Activated naive CD4-positive, alpha-beta T cell treated with anti-CD3 and anti-CD28 coated beads, Interleukin-2, amount 10 ng/mL, durations not matched to agents 5 hours and 36 hours (primary cell): Measurements from ENCODE around the gene ENGASE. TPM values are rescaled to one million over a fixed set of nuclear protein-coding genes. Genes with fewer than 3 reads are reported as not detected.

ENCODE experiments used
- total RNA-seq, 2 experiments: library from RNA; stranded (reverse); gene quantifications; one replicate each; pipeline ENCODE4 v1.2.3, GENCODE V29; 2021

Gene ENGASE
- 10 to 100 TPM; 54.2 to 58.3 TPM for total RNA-seq

DNA sequence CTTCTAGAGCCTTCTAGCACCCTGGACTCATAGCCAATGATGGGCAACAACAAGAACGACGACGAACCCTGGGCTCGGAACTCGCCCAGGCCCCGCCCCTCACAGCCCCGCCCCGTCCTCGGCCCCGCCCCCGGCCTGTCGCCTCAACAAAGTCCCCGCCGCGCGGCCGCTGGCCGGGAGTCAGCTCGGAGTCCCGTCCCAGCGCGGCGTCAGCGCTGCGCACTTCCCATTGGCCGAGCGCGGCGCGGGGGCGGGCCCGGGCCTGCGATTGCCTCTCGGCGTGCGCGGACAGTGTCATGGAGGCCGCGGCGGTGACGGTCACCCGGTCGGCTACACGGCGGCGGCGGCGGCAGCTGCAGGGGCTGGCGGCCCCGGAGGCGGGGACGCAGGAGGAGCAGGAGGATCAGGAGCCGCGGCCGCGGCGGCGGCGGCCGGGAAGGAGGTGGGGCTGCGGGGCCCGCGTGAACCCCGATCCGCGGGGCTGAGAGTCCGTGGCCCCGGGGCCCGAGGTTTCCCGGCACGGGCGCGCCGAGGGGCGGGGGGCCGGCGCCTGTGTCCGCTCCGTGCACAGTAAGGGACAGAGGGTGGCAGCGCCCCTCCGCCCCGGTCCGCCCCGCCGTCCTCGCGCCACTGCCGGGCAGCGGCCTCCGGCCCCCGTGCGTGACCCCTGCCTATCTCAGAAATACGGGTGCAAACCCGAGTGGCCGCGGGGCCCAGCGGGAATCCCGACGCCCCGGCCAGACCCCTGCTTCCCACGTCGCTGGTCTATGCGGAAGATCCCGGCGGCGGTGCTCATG is at the start of gene ENGASE:
ENGASE (plus strand) TSS at position 176 of the 797 bp plus-strand sequence; CDS start at position 297, 121 bp downstream.

Other genes starting within 250 kb of the ENGASE start
- 10 to 100 TPM; 79.2 to 85.6 TPM for gene USP36, start 234.0 kb upstream of the ENGASE start, total RNA-seq
- gene CEP295NL, start 171.6 kb upstream of the ENGASE start, total RNA-seq = not detected
- gene TIMP2, start 149.4 kb upstream of the ENGASE start, total RNA-seq = under 1 TPM; 0.51 to 0.71 TPM
- 100 to 1,000 TPM; 176 to 182 TPM for gene LGALS3BP, start 94.9 kb upstream of the ENGASE start, total RNA-seq
- 10 to 100 TPM; 59.9 to 66.0 TPM for gene CANT1, start 65.1 kb upstream of the ENGASE start, total RNA-seq
- not detected for gene C1QTNF1, start 50.7 kb upstream of the ENGASE start, total RNA-seq